Stimulated activated CD4-positive, alpha-beta T cell treated with anti-CD3 and anti-CD28 coated beads, TNF-alpha, amount 100 ng/mL, for 1 hour (primary cell): Measurements from ENCODE around the gene DCST2.
A peak's percentile ranks its signal among the peaks of the same experiment; 100 is the strongest.

Experiments
- DNase-seq, 3 donors: peaks; one replicate each; pipeline ENCODE4 v3.0.0-alpha.2; 2020; ENCODE audit warnings: low read depth in 3 of 3, low spot score in 1 of 3

DCST2 gene

GRCh38 chr1:155029513-155030242, 3.9 kb downstream of the DCST2 start:
- DNase-seq = no peak

GRCh38 chr1:155026588-155026987, 7.0 kb downstream of the DCST2 start:
- no peak for DNase-seq

- DNase-seq = no peak
These were observed 7.4 kb downstream of the DCST2 start for GRCh38 chr1:155026154-155026553.

- DNase-seq = no peak
These were observed 9.3 kb downstream of the DCST2 start for GRCh38 chr1:155024315-155024714.

- no peak for DNase-seq
These were observed 10.0 kb downstream of the DCST2 start for GRCh38 chr1:155023627-155024026.

- DNase-seq = no peak
These were observed 10.7 kb downstream of the DCST2 start for GRCh38 chr1:155022927-155023236.

GRCh38 chr1:155022136-155022926, 11.2 kb downstream of the DCST2 start:
- DNase-seq = no peak

GRCh38 chr1:155019377-155020245, 14.0 kb downstream of the DCST2 start:
- DNase-seq = no peak

GRCh38 chr1:155018617-155019348, 14.8 kb downstream of the DCST2 start:
- no peak for DNase-seq

- DNase-seq = no peak
These were observed 15.7 kb downstream of the DCST2 start for GRCh38 chr1:155017946-155018316.

GRCh38 chr1:155017041-155017945, 16.3 kb downstream of the DCST2 start:
- peak; percentile 80 to 92 (median 89) for DNase-seq

- no peak for DNase-seq
These were observed 17.2 kb downstream of the DCST2 start for GRCh38 chr1:155016231-155016831.

GRCh38 chr1:155015527-155016230, 17.9 kb downstream of the DCST2 start:
- DNase-seq = no peak

- DNase-seq = no peak
These were observed 18.7 kb downstream of the DCST2 start for GRCh38 chr1:155014709-155015508.

GRCh38 chr1:155013632-155014031, 19.9 kb downstream of the DCST2 start:
- no peak for DNase-seq

- DNase-seq = no peak
These were observed 20.6 kb downstream of the DCST2 start for GRCh38 chr1:155012776-155013602.

- no peak for DNase-seq
These were observed 21.5 kb downstream of the DCST2 start for GRCh38 chr1:155012026-155012546.
